Glutamatergic neuron (in vitro differentiated cells): Measurements from ENCODE around the gene ARHGAP32. TPM values are rescaled to one million over a fixed set of nuclear protein-coding genes. Genes with fewer than 3 reads are reported as not detected.

ENCODE experiments used
- DNase-seq: peaks from one replicate; pipeline ENCODE4 v3.0.0; 2022
- H3K27ac Mint-ChIP-seq: one replicate; pipeline ENCODE4 v1.8.0; 2020; ENCODE audit warnings: mild to moderate bottlenecking, mixed read lengths, inconsistent platforms; ENCODE audit not compliant: unreplicated experiment
- H3K27me3 Mint-ChIP-seq: one replicate; pipeline ENCODE4 v1.8.0; 2020; ENCODE audit warnings: mild to moderate bottlenecking, moderate library complexity, mixed read lengths, inconsistent platforms; ENCODE audit not compliant: unreplicated experiment
- H3K36me3 Mint-ChIP-seq: one replicate; pipeline ENCODE4 v1.8.0; 2020; ENCODE audit warnings: mild to moderate bottlenecking, mixed read lengths, inconsistent platforms; ENCODE audit not compliant: unreplicated experiment
- H3K4me1 Mint-ChIP-seq: one replicate; pipeline ENCODE4 v1.8.0; 2020; ENCODE audit warnings: mild to moderate bottlenecking, low read depth, mixed read lengths, inconsistent platforms; ENCODE audit not compliant: unreplicated experiment
- H3K4me3 Mint-ChIP-seq: one replicate; pipeline ENCODE4 v1.8.0; 2020; ENCODE audit warnings: mild to moderate bottlenecking, mixed read lengths, inconsistent platforms; ENCODE audit not compliant: unreplicated experiment
- H3K9me3 Mint-ChIP-seq: one replicate; pipeline ENCODE4 v1.8.0; 2020; ENCODE audit warnings: mild to moderate bottlenecking, moderate library complexity, mixed read lengths, inconsistent platforms; ENCODE audit not compliant: unreplicated experiment
- total RNA-seq: library from RNA; stranded (reverse); fragmentation: NEBNext Ultra II Directional; extraction: Animal tissue kit (Norgen Biotek cat#: 25700); gene quantifications from one replicate; pipeline ENCODE4 v1.2.1, GENCODE V29; 2021; ENCODE audit not compliant: unreplicated experiment
- TF ChIP-seq, protein P1 (sequence below): fragments of 200-600 bp; sonication (generic); IDR thresholded peaks from one replicate; pipeline ENCODE4 v1.5.0; 2021; ENCODE audit not compliant: partially characterized antibody, unreplicated experiment

The ARHGAP32 gene
- total RNA-seq, 1 donor from 2014 or later: 45.3 TPM

DNA sequence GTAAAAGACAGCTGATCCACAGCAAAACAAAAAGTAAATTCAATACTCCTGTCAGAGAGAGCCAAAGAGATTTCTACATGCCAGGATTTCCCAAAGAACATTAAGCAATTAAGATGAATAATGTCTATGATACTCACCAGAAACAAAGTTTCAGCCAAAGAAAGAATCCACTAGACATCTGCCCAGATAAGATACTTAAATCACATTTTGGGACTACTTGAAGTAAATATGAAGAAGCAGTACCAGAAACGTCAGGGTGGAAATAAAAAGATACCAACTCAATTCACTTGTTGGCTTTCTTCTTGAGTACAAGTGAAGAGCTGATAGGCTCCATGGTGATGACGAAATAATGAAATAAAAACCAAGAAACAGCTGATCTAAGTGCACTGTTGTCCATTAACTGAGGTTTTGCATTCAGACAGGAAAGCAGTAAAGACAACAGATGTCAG is 31.6 kb upstream of the ARHGAP32 start:
- Mint-ChIP-seq H3K4me1 (peaks cover 46% of the 10 kb centered on the region), H3K27me3 (peaks cover 3% of the 10 kb centered on the region), H3K36me3 (peaks cover 13% of the 10 kb centered on the region), H3K27ac (peak overlapping the region; percentile 90), H3K4me3 (peak overlapping the region; percentile 79), H3K9me3 (peaks cover 4% of the 10 kb centered on the region)
- TF ChIP-seq, protein P1, sequence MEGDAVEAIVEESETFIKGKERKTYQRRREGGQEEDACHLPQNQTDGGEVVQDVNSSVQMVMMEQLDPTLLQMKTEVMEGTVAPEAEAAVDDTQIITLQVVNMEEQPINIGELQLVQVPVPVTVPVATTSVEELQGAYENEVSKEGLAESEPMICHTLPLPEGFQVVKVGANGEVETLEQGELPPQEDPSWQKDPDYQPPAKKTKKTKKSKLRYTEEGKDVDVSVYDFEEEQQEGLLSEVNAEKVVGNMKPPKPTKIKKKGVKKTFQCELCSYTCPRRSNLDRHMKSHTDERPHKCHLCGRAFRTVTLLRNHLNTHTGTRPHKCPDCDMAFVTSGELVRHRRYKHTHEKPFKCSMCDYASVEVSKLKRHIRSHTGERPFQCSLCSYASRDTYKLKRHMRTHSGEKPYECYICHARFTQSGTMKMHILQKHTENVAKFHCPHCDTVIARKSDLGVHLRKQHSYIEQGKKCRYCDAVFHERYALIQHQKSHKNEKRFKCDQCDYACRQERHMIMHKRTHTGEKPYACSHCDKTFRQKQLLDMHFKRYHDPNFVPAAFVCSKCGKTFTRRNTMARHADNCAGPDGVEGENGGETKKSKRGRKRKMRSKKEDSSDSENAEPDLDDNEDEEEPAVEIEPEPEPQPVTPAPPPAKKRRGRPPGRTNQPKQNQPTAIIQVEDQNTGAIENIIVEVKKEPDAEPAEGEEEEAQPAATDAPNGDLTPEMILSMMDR: no peak
- DNase-seq: no peak

DNA sequence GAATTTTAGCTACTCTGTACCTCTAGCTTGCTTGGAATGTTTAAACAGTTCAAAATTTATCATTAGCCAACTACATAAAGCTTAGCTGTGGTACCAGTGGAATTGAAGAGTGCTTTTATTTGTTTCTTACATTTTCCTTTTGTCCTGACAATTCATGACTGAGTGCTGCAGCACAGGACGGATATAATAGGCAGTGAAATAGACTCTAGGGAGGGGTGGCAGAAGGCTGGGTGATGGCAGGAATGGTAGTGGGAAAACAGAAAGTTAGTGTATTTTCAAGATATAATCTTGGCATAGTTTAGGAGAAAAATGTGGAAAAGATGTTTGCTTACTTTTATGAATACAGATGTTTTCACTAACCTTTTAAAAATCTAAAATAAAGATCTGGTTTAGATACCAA is 31.1 kb upstream of the ARHGAP32 start:
- Mint-ChIP-seq H3K9me3 (peaks cover 3% of the 10 kb centered on the region), H3K27ac (peak overlapping the region; percentile 90), H3K36me3 (peaks cover 13% of the 10 kb centered on the region), H3K4me3 (peak overlapping the region; percentile 79), H3K4me1 (peaks cover 47% of the 10 kb centered on the region), H3K27me3 (peaks cover 3% of the 10 kb centered on the region)
- DNase-seq: no peak
- TF ChIP-seq, protein P1: no peak

DNA sequence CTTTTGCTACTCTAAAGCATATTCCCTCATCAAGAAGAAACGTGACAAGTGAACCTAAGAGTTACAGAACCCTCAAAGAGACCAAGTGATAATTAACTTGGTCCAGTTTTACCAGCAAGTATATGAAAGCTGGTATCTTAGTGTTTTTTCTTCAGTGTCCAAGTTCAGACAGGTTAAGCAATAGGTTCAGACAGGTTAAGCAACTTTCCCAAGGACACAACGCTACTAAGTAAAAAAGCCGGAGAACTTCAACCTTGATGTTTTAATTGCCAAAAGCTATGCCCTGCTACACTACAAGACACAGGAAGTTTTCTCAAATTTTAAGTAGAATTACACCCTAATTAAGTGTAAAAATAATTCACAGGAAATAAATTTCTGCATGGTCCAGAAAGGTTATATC is 30.0 kb upstream of the ARHGAP32 start:
- peaks cover 3% of the 10 kb centered on the region for H3K9me3 Mint-ChIP-seq
- TF ChIP-seq, protein P1: no peak
- no peak for DNase-seq
- H3K36me3 Mint-ChIP-seq: peaks cover 13% of the 10 kb centered on the region
- H3K4me3 Mint-ChIP-seq: no peak overlapping the region
- peaks cover 3% of the 10 kb centered on the region for H3K27me3 Mint-ChIP-seq
- peaks cover 49% of the 10 kb centered on the region for H3K4me1 Mint-ChIP-seq
- H3K27ac Mint-ChIP-seq: no peak overlapping the region

DNA sequence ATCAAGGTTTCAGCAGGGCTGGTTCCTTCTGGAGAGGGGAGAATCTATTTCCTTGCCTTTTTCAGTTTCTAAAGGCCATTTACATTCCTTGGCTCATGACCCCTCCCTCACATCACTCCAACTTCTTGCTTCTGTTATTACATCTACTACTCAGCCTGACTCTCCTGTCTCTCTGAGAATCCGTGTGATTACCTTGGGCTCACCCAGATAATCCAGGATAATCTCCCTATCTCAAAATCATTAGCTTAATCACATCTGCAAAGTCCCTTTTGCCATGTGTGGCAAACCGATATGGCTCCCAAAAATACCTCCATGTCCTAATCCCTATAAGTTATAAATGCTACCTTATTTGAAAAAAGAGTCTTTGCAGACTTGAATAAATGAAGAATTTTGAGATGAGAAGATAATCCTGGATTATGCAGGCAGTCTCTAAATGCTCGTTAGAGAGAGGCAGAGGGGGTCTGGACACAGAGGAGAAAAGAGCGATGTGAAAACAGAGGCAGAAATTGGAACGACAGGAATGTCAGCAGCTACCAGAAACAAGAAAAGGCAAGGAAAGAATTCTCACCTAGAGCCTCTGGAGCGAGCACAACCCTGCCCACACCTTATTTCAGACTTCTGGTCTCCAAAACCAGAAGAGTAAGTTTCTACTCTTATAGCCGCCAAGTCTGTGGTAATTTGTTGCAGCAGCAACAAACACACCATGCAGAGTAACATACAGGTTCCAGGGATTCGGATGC is 23.6 kb upstream of the ARHGAP32 start:
- TF ChIP-seq, protein P1: no peak
- H3K4me1 Mint-ChIP-seq: peaks cover 24% of the 10 kb centered on the region
- H3K27me3 Mint-ChIP-seq: no peaks in the 10 kb centered on the region
- DNase-seq: no peak
- no peaks in the 10 kb centered on the region for H3K9me3 Mint-ChIP-seq
- no peak overlapping the region for H3K27ac Mint-ChIP-seq
- no peak overlapping the region for H3K4me3 Mint-ChIP-seq
- H3K36me3 Mint-ChIP-seq: no peaks in the 10 kb centered on the region

DNA sequence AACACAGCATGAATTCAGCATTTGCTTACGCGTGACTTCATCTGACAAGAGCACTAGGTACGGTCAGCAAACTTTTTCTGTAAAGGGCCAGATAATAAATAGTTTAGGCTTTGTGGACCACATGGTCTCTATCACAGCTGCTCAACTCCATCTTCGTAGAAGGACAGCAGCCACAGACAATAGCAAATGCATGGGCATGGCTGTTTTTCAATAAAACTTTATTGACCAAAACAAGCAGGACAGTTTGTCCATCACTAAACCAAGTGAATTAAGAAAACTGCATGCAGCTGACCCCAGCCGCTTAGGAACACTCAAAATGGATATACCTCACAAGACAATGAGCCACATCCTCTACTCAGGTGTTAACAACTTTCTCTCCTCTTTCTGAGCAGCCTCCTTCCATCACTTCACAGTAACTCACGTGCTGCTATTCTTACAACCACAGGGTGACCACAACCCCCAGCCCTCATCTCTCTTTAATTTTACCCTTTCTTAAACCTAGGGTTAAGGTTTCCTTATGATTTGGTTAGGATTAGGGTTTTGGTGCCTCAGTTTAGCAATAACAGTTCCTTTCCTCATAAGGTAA is 22.7 kb upstream of the ARHGAP32 start:
- Mint-ChIP-seq H3K4me1 (peaks cover 19% of the 10 kb centered on the region), H3K9me3 (no peaks in the 10 kb centered on the region), H3K4me3 (no peak overlapping the region), H3K27me3 (no peaks in the 10 kb centered on the region), H3K27ac (no peak overlapping the region), H3K36me3 (no peaks in the 10 kb centered on the region)
- DNase-seq: no peak
- TF ChIP-seq, protein P1: no peak
